Prostate gland (tissue), 2 donors: Measurements from ENCODE around the gene FAM131B.

Experiments
- CTCF ChIP-seq, 4 experiments: fragments of 200-600 bp in 2 of 4; fragments of 450-650 bp in 2 of 4; sonication (generic) in 2 of 4; IDR thresholded peaks; 1 replicate in 3 of 4; 2 replicates in 1 of 4; pipeline ENCODE4 v1.5.1; 2016 to 2019; ENCODE audit warnings: antibody characterized with exemption in 4 of 4, mild to moderate bottlenecking in 2 of 4, moderate library complexity in 2 of 4
- POLR2A ChIP-seq: fragments of 450-650 bp; IDR thresholded peaks from one replicate; pipeline ENCODE4 v1.6.1; 2016; ENCODE audit warnings: antibody characterized with exemption, mild to moderate bottlenecking

GRCh38 chr7:143390104-143390772 lies 27.7 kb upstream of the FAM131B start:
- TF ChIP-seq POLR2A: no peak
- TF ChIP-seq CTCF (IDR thresholded peaks at IDR 0.05): no peak
